ENCODE data around the gene KCNMB3.

GRCh38 chr3:179299999-179300613, 49.2 kb upstream of the KCNMB3 start:
- TF ChIP-seq ZNF660 (tag by site-specific recombination; IDR thresholded peaks at IDR 0.05), result no peak
- TF ChIP-seq, protein P1, sequence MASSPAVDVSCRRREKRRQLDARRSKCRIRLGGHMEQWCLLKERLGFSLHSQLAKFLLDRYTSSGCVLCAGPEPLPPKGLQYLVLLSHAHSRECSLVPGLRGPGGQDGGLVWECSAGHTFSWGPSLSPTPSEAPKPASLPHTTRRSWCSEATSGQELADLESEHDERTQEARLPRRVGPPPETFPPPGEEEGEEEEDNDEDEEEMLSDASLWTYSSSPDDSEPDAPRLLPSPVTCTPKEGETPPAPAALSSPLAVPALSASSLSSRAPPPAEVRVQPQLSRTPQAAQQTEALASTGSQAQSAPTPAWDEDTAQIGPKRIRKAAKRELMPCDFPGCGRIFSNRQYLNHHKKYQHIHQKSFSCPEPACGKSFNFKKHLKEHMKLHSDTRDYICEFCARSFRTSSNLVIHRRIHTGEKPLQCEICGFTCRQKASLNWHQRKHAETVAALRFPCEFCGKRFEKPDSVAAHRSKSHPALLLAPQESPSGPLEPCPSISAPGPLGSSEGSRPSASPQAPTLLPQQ (tag by site-specific recombination; IDR thresholded peaks at IDR 0.05), result no peak
- no peak for TF ChIP-seq CTCF (tag by site-specific recombination; IDR thresholded peaks at IDR 0.05)
- no peak for TF ChIP-seq ZSCAN30 (tag by site-specific recombination; IDR thresholded peaks at IDR 0.05)
- no peak for TF ChIP-seq ZBTB20 (tag by site-specific recombination; IDR thresholded peaks at IDR 0.05)
- TF ChIP-seq ZNF560 (tag by site-specific recombination; IDR thresholded peaks at IDR 0.05; ENCODE audit: borderline replicate concordance), result no peak
- no peak for TF ChIP-seq ZFP69B (tag by site-specific recombination; IDR thresholded peaks at IDR 0.05)
- no peak for TF ChIP-seq ZNF792 (tag by site-specific recombination; IDR thresholded peaks at IDR 0.05)
